Measurements from ENCODE around the gene ASIC3.

GRCh38 chr7:151069841-151070573 lies 21.7 kb downstream of the ASIC3 start:
- TF ChIP-seq POLR2AphosphoS5 (IDR thresholded peaks at IDR 0.05) (no peak), CTCF (IDR thresholded peaks at IDR 0.05) (no peak), POLR2A (IDR thresholded peaks at IDR 0.05; ENCODE audit: low read depth) (no peak)

Measured in esophagus muscularis mucosa (tissue), 3 donors.